Keratinocyte (primary cell): ENCODE measurements around the gene TRIP12. TPM values are rescaled to one million over a fixed set of nuclear protein-coding genes. Genes with fewer than 3 reads are reported as not detected.
"Not testable (repeated sequence)": the region's sequence is repeated elsewhere in the genome, so short reads cannot be mapped to it uniquely, and the experiment has no call there.

Source experiments
- DNase-seq: peaks from one replicate; pipeline ENCODE4 v3.0.0-alpha.2; 2011; ENCODE audit warnings: low read depth, missing footprints, low spot score
- FAIRE-seq: peaks from 2 replicates; lab custom pipeline; 2011; peaks lifted over from hg19 to GRCh38; lab: Jason Lieb, UNC
- H2AFZ ChIP-seq: 2 replicates; pipeline ENCODE4 v1.6.0; 2012; ENCODE audit warnings: low read length, control low read depth, inconsistent platforms; ENCODE audit not compliant: control insufficient read depth
- H3K27ac ChIP-seq: 2 replicates; pipeline ENCODE4 v1.5.1; 2011; ENCODE audit warnings: low read length; ENCODE audit not compliant: control insufficient read depth, insufficient read depth
- H3K27me3 ChIP-seq: 3 replicates; pipeline ENCODE4 v1.6.0; 2011; ENCODE audit warnings: low read length; ENCODE audit not compliant: control insufficient read depth, insufficient read depth; ENCODE audit errors: extremely low read depth
- H3K36me3 ChIP-seq, 2 experiments: 2 replicates in 1 of 2; 3 replicates in 1 of 2; pipeline ENCODE4 v1.5.1; 2011; ENCODE audit warnings: low read length in 2 of 2, mild to moderate bottlenecking in 1 of 2; ENCODE audit not compliant: control insufficient read depth in 2 of 2, insufficient read depth in 2 of 2; ENCODE audit errors: extremely low read depth in 1 of 2
- H3K4me1 ChIP-seq: 3 replicates; pipeline ENCODE4 v1.5.1; 2011; ENCODE audit warnings: low read length; ENCODE audit not compliant: control insufficient read depth, insufficient read depth; ENCODE audit errors: extremely low read depth
- H3K4me2 ChIP-seq: 3 replicates; pipeline ENCODE4 v1.6.0; 2011; ENCODE audit warnings: low read depth, low read length; ENCODE audit not compliant: control insufficient read depth, insufficient read depth; ENCODE audit errors: extremely low read depth
- H3K4me3 ChIP-seq, 3 experiments: fragments of 200-600 bp in 1 of 3; sonication (generic) in 1 of 3; 2 replicates in 2 of 3; 3 replicates in 1 of 3; pipeline ENCODE4 v1.5.1; 2011 to 2016; ENCODE audit warnings: low read length in 3 of 3, mild to moderate bottlenecking in 3 of 3, control low read depth in 2 of 3, inconsistent platforms in 1 of 3, low read depth in 1 of 3, mixed read lengths in 1 of 3, mixed run types in 1 of 3, moderate library complexity in 1 of 3; ENCODE audit not compliant: control insufficient read depth in 2 of 3, insufficient read depth in 2 of 3; ENCODE audit errors: extremely low read depth in 1 of 3
- H3K79me2 ChIP-seq: 2 replicates; pipeline ENCODE4 v1.6.0; 2012; ENCODE audit warnings: low read length; ENCODE audit not compliant: control insufficient read depth, insufficient read depth
- H3K9ac ChIP-seq: 3 replicates; pipeline ENCODE4 v1.6.0; 2011; ENCODE audit warnings: low read length; ENCODE audit not compliant: control insufficient read depth, insufficient read depth; ENCODE audit errors: extremely low read depth
- H3K9me1 ChIP-seq: 3 replicates; pipeline ENCODE4 v1.6.0; 2011; ENCODE audit warnings: low read length; ENCODE audit not compliant: control insufficient read depth, insufficient read depth; ENCODE audit errors: extremely low read depth
- H3K9me3 ChIP-seq: 2 replicates; pipeline ENCODE4 v1.5.1; 2012; ENCODE audit warnings: low read depth, low read length; ENCODE audit not compliant: control insufficient read depth
- H4K20me1 ChIP-seq: 3 replicates; pipeline ENCODE4 v1.6.0; 2011; ENCODE audit warnings: low read length; ENCODE audit not compliant: control insufficient read depth, insufficient read depth; ENCODE audit errors: extremely low read depth
- EZH2 ChIP-seq: IDR thresholded peaks from one replicate; pipeline ENCODE4 v1.6.1; 2012; ENCODE audit warnings: inconsistent platforms, mild to moderate bottlenecking, low read length, moderate library complexity
- dilution Hi-C: fragments of 300-500 bp; cut with MboI; formaldehyde crosslinking; loops from one replicate; pipeline ENCODE4 v1.7.0; 2020; ENCODE audit warnings: low sequenced_read_pairs; ENCODE audit not compliant: extremely low pct_ligation_motif_present
- polyA plus RNA-seq, 5 experiments: library from polyadenylated mRNA; depleted of rRNA in 3 of 5; stranded (reverse) in 3 of 5; stranded (forward) in 1 of 5; unstranded in 1 of 5; fragments of >200 nt; gene quantifications; 1 replicate in 1 of 5; 2 replicates in 3 of 5; 3 replicates in 1 of 5; pipeline versions ENCODE4 v1.2.1 to v1.2.3, GENCODE V29; 2011 to 2012; ENCODE audit warnings: missing spikeins in 2 of 5, low read depth in 1 of 5, low replicate concordance in 1 of 5
- TF ChIP-seq, protein P1 (sequence below), 3 experiments: IDR thresholded peaks in 1 of 3; conservative IDR thresholded peaks in 1 of 3; optimal IDR thresholded peaks in 1 of 3; 2 replicates in 2 of 3; 3 replicates in 1 of 3; pipeline versions ENCODE3 to v1.5.1; 2011; ENCODE audit warnings: low read length in 3 of 3, mild to moderate bottlenecking in 3 of 3, moderate library complexity in 2 of 3, control low read depth in 1 of 3, inconsistent platforms in 1 of 3; ENCODE audit not compliant: insufficient read depth in 2 of 3; ENCODE audit errors: extremely low read depth in 1 of 3

TRIP12 gene
- polyA plus RNA-seq, 1 donor (not counting 4 experiments of a cell fraction or from before 2014, with no cell fraction given): 123 TPM

DNA sequence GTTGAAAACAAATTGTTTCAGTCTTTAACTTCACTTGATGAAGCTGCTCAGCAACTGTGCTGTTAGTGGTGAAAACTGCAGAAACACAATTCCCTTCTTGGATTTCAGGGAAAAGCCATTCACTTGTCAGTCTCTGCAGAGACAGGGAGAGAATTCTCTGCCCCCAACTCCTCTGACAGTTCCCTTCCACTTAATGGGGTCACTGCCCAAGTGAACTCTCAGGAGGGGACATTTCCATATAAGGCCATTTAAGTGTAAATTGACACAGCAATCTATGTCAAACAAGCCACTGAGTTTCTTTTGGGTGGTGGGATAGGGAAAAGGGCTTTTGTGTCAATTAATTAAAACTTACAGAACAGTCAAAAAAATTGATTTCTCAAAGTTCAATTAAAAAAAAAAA is 156.1 kb downstream of the TRIP12 start:
- DNase-seq: no peak
- no peaks in the 10 kb centered on the region for H3K27me3 ChIP-seq
- no peaks in the 10 kb centered on the region for H3K79me2 ChIP-seq
- no peak overlapping the region for H3K9ac ChIP-seq
- no peaks in the 10 kb centered on the region for H3K9me3 ChIP-seq
- dilution Hi-C loops: no loop called here
- TF ChIP-seq EZH2: no peak
- TF ChIP-seq, protein P1, sequence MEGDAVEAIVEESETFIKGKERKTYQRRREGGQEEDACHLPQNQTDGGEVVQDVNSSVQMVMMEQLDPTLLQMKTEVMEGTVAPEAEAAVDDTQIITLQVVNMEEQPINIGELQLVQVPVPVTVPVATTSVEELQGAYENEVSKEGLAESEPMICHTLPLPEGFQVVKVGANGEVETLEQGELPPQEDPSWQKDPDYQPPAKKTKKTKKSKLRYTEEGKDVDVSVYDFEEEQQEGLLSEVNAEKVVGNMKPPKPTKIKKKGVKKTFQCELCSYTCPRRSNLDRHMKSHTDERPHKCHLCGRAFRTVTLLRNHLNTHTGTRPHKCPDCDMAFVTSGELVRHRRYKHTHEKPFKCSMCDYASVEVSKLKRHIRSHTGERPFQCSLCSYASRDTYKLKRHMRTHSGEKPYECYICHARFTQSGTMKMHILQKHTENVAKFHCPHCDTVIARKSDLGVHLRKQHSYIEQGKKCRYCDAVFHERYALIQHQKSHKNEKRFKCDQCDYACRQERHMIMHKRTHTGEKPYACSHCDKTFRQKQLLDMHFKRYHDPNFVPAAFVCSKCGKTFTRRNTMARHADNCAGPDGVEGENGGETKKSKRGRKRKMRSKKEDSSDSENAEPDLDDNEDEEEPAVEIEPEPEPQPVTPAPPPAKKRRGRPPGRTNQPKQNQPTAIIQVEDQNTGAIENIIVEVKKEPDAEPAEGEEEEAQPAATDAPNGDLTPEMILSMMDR (optimal IDR thresholded peaks at IDR 0.05 in 1 of 3, IDR thresholded peaks at IDR 0.05 in 1 of 3, conservative IDR thresholded peaks at IDR 0.05 in 1 of 3; ENCODE audit: extremely low read depth in 1 of 3, insufficient read depth in 2 of 3, low read length in 3 of 3): no peak
- no peak for FAIRE-seq
- H3K36me3 ChIP-seq: peaks cover 11 to 26% of the 10 kb centered on the region in 2 experiments
- H3K4me3 ChIP-seq: no peak overlapping the region
- no peaks in the 10 kb centered on the region for H4K20me1 ChIP-seq
- no peak overlapping the region for H3K4me2 ChIP-seq
- no peaks in the 10 kb centered on the region for H3K4me1 ChIP-seq
- no peak overlapping the region for H3K27ac ChIP-seq
- no peaks in the 10 kb centered on the region for H3K9me1 ChIP-seq
- no peak overlapping the region for H2AFZ ChIP-seq

DNA sequence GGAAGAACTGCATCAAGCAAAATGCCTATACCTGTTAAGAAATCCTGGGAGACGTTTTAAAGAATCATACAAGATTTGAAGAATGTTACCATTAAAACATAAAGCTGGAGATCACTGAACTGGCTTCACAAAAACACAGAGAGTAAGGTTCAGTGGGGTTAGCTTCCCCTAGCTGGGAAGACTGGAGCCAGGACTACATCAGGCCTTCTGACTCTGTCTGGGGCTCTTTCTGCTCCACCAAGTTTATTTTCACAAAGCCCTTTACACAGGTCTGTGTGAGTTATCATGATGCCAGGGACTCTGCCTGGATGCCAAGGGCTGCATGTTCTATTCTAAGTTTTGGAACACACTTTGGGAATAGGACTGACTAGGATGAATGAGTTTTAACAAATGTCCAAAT is 160.1 kb downstream of the TRIP12 start:
- no peaks in the 10 kb centered on the region for H3K4me1 ChIP-seq
- no peak overlapping the region for H3K4me3 ChIP-seq
- no peaks in the 10 kb centered on the region for H3K79me2 ChIP-seq
- peaks cover 8 to 14% of the 10 kb centered on the region in 2 experiments for H3K36me3 ChIP-seq
- dilution Hi-C loops: no loop called here
- H3K27me3 ChIP-seq: no peaks in the 10 kb centered on the region
- H3K9ac ChIP-seq: no peak overlapping the region
- H3K4me2 ChIP-seq: no peak overlapping the region
- no peaks in the 10 kb centered on the region for H4K20me1 ChIP-seq
- FAIRE-seq (no peak), DNase-seq (no peak)
- H3K9me1 ChIP-seq: no peaks in the 10 kb centered on the region
- H3K27ac ChIP-seq: no peak overlapping the region
- no peak overlapping the region for H2AFZ ChIP-seq
- H3K9me3 ChIP-seq: no peaks in the 10 kb centered on the region
- TF ChIP-seq EZH2: no peak
- TF ChIP-seq, protein P1 (optimal IDR thresholded peaks at IDR 0.05 in 1 of 3, IDR thresholded peaks at IDR 0.05 in 1 of 3, conservative IDR thresholded peaks at IDR 0.05 in 1 of 3; ENCODE audit: extremely low read depth in 1 of 3, insufficient read depth in 2 of 3, low read length in 3 of 3): no peak

DNA sequence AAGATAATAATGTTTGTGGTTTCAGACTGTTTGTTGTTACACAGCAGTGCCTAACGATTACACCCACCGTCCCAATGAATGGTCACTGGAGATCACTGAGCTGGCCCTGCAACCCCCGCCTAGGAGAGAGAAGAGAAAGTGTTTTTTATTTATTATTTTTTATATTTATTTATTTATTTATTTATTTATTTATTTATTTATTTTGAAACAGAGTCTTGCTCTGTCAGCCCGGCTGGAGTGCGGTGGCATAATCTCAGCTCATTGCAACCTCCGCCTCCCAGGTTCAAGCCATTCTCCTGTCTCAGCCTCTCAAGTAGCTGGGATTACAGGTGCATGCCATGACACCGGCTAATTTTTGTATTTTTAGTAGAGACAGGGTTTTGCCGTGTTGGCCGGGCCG is 164.3 kb downstream of the TRIP12 start:
- H4K20me1 ChIP-seq, H3K79me2 ChIP-seq, H3K27me3 ChIP-seq, DNase-seq, H3K27ac ChIP-seq, H3K9me1 ChIP-seq, FAIRE-seq, H3K9me3 ChIP-seq, H2AFZ ChIP-seq, dilution Hi-C loops, H3K36me3 ChIP-seq, H3K4me3 ChIP-seq, H3K4me2 ChIP-seq, H3K9ac ChIP-seq, H3K4me1 ChIP-seq: not testable (repeated sequence)
